ENCODE data around the gene PARP16.
A peak's percentile ranks its signal among the peaks of the same experiment; 100 is the strongest.

Gene PARP16

DNA sequence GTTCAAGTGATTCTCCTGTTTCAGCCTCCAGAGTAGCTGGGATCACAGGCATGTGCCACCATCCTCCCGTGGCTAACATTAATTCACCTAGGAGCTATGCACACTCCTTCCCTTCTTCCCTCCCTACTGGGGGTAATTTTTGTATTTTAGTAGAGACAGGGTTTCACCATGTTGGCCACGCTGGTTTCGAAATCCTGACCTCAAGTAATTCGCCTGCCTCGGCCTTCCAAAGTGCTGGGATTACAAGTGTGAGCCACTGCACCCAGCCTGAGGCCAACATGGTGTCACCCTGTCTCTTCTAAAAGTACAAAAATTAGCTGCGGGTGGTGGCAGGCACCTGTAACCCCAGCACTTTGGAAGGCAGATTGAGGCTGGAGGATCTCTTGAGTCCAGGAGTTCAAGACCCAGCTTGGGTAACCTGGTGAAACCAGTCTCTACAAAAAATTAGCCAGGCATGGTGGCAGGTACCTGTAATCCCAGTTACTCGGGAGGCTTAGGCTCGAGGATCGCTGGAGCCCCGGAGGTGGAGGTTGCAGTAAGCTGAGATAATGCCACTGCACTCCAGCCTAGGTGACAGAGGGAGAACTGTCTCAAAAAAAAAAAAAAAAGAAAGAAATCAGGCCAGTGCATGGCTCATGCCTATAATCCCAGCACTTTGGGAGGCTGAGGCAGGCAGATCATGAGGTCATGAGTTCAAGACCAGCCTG lies 23.9 kb upstream of the PARP16 start:
- H3K4me3 ChIP-seq (ENCODE audit: low read depth, low read length), result no peak overlapping the region
- TF ChIP-seq, protein P1, sequence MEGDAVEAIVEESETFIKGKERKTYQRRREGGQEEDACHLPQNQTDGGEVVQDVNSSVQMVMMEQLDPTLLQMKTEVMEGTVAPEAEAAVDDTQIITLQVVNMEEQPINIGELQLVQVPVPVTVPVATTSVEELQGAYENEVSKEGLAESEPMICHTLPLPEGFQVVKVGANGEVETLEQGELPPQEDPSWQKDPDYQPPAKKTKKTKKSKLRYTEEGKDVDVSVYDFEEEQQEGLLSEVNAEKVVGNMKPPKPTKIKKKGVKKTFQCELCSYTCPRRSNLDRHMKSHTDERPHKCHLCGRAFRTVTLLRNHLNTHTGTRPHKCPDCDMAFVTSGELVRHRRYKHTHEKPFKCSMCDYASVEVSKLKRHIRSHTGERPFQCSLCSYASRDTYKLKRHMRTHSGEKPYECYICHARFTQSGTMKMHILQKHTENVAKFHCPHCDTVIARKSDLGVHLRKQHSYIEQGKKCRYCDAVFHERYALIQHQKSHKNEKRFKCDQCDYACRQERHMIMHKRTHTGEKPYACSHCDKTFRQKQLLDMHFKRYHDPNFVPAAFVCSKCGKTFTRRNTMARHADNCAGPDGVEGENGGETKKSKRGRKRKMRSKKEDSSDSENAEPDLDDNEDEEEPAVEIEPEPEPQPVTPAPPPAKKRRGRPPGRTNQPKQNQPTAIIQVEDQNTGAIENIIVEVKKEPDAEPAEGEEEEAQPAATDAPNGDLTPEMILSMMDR (IDR thresholded peaks at IDR 0.05; ENCODE audit: control insufficient read depth, extremely low read depth, insufficient read depth), result no peak
- DNase-seq (ENCODE audit: low read depth), result no peak

DNA sequence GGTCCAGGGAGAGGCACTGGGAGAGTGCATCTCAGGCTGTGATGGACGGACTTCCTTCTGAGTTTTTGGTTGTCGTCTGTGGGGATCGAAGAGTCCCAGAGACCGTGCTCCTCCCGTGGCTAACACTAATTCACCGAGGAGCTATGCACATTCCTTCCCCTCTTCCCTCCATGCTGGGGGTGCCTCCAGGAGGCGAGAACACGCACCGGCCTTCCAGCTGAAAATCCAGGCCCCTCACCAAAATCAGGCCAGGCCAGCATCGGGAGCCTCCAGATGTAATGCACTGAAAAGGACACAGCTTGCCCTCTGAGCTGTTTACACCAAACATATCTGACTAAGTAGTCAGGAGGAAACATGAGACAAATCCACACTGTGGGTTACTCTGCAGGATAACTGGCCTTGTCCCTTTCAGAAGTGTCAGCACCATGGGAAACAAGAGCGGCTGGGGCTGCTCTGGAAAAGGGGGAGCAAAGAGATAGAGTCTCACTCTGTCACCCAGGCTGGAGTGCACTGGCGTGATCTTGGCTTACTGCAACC lies 23.3 kb upstream of the PARP16 start:
- no peak overlapping the region for H3K4me3 ChIP-seq (ENCODE audit: low read depth, low read length)
- no peak for DNase-seq (ENCODE audit: low read depth)
- TF ChIP-seq, protein P1 (IDR thresholded peaks at IDR 0.05; ENCODE audit: control insufficient read depth, extremely low read depth, insufficient read depth), result no peak

DNA sequence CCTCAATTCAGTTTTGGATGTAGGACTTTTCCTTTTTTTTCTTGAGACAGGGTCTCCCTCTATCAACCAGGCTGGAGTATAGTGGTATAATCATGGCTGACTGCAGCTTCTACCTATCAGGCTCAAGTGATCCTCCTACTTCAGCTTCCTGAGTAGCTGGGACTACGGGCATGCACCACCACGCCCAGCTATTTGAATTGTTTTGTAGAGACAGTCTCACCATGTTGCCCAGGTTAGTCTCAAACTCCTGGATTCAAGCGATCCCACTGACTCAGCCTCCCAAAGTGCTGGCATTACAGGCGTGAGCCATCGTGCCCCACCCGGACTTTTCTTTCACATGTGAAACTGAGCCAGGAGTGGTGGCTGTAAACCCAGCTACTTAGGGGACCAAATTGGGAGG lies 21.3 kb upstream of the PARP16 start:
- H3K4me3 ChIP-seq (ENCODE audit: low read depth, low read length), result no peak overlapping the region
- DNase-seq (ENCODE audit: low read depth), result no peak
- TF ChIP-seq, protein P1 (IDR thresholded peaks at IDR 0.05; ENCODE audit: control insufficient read depth, extremely low read depth, insufficient read depth), result no peak

DNA sequence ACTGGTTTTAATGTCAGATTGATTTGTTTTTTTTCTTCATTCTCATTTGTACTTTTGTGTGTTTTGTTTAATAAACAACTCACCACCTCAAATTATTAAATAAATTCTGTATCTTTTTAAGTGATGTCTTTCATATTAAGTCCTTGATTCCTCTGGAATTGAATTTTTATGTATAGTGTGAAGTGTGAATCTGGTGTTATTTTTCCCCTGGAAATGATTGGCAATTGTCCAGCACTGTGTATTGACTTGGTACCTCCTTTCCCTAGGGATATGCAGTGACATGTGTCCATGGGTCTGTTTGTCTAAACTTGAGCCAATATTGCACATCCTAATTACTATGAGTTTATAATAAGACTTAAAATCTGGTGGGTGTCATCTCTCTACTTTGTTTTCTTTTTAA lies 19.9 kb upstream of the PARP16 start:
- DNase-seq (ENCODE audit: low read depth), result no peak
- no peak overlapping the region for H3K4me3 ChIP-seq (ENCODE audit: low read depth, low read length)
- TF ChIP-seq, protein P1 (IDR thresholded peaks at IDR 0.05; ENCODE audit: control insufficient read depth, extremely low read depth, insufficient read depth), result no peak

DNA sequence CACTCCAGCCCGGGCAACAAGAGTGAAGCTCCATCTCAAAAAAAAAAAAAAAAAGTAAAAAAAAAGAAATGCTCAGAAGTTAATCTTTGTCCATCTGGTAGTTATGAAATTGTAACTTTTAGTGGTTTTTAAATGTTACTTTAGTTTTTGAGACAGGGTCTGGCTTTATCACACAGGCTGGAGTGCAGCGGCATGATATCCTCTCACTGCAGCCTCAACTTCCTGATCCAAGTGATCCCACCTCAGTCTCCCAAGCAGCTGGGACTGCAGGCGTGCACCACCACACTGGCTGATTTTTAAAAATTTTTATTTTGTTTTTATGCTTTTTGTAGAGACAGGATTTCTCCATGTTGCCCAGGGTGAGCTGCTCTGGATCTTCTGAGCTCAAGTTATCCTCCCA lies 19.1 kb upstream of the PARP16 start:
- no peak overlapping the region for H3K4me3 ChIP-seq (ENCODE audit: low read depth, low read length)
- DNase-seq (ENCODE audit: low read depth), result no peak
- TF ChIP-seq, protein P1 (IDR thresholded peaks at IDR 0.05; ENCODE audit: control insufficient read depth, extremely low read depth, insufficient read depth), result no peak

DNA sequence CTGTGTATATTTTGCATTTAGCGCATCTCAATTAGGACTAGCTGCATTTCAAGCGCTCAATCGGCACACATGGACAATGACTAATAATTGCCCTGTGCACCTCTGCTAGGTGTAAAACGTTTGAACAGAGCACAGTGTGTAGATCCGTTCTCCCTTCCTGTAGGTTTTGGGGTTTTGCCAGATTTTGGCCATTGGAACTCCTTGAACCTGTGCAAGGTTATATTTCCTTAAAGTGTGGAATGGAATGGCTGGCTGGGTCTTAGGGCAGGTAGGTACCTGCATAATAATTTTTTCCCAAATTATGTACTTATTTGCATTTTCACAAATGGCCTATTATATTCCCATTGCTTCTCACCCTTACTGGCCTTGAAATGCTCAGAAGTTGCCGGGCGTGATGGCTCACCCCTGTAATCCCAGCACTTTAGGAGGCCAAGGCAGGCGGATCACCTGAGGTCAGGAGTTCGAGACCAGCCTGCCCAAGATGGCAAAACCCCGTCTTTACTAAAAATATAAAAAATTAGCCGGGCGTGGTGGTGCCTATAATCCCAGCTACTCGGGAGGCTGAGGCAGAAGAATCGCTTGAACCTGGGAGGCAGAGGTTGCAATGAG lies 18.6 kb upstream of the PARP16 start:
- DNase-seq (ENCODE audit: low read depth), result no peak
- TF ChIP-seq, protein P1 (IDR thresholded peaks at IDR 0.05; ENCODE audit: control insufficient read depth, extremely low read depth, insufficient read depth), result no peak
- peak overlapping the region; percentile 40 for H3K4me3 ChIP-seq (ENCODE audit: low read depth, low read length)

Measured in LNCaP clone FGC (cell line).